Muscle of leg (tissue), 11 donors: ENCODE results near the gene E2F8. TPM values are rescaled to one million over a fixed set of nuclear protein-coding genes. Genes with fewer than 3 reads are reported as not detected.

Experiments used
- DNase-seq: peaks from one replicate; pipeline ENCODE4 v3.0.0; 2013
- H3K27ac ChIP-seq: one replicate; pipeline ENCODE4 v1.5.1; 2013; ENCODE audit warnings: mild to moderate bottlenecking, low read length, control low read depth
- H3K27me3 ChIP-seq: one replicate; pipeline ENCODE4 v1.6.1; 2013; ENCODE audit warnings: low read length; ENCODE audit not compliant: control insufficient read depth, insufficient read depth
- H3K36me3 ChIP-seq: one replicate; pipeline ENCODE4 v1.6.1; 2013; ENCODE audit warnings: low read length; ENCODE audit not compliant: control insufficient read depth, insufficient read depth
- H3K4me1 ChIP-seq: one replicate; pipeline ENCODE4 v1.6.1; 2013; ENCODE audit warnings: low read length; ENCODE audit not compliant: control insufficient read depth, insufficient read depth
- H3K4me3 ChIP-seq: one replicate; pipeline ENCODE4 v1.5.1; 2013; ENCODE audit warnings: low read length, control low read depth
- H3K9me3 ChIP-seq: replicated peaks from 2 replicates; pipeline ENCODE4 v1.6.1; 2013; ENCODE audit warnings: low read depth, low read length; ENCODE audit not compliant: control insufficient read depth
- WGBS: methylation state at CpG from one replicate; pipeline ENCODE4 v1.1.5; 2013; ENCODE audit warnings: missing lambda C conversion rate; ENCODE audit not compliant: insufficient coverage; 5-methylcytosine and 5-hydroxymethylcytosine counted together
- polyA plus RNA-seq, 8 donors: library from polyadenylated mRNA; unstranded; fragments of 120-200 nt; gene quantifications; one replicate each; pipeline versions ENCODE4 v1.2.1 to v1.2.3, GENCODE V29; 2013; ENCODE audit warnings: inconsistent platforms in 1 of 8, low replicate concordance in 1 of 8; ENCODE audit not compliant: insufficient read length in 8 of 8, insufficient read depth in 1 of 8
- total RNA-seq: library from RNA; stranded (reverse); fragments of 120-200 nt; gene quantifications from one replicate; pipeline ENCODE4 v1.2.4, GENCODE V29; 2013

Gene E2F8
- total and polyA plus RNA-seq, 9 donors = 9.0 to 26.5 (median 18.9) TPM

DNA sequence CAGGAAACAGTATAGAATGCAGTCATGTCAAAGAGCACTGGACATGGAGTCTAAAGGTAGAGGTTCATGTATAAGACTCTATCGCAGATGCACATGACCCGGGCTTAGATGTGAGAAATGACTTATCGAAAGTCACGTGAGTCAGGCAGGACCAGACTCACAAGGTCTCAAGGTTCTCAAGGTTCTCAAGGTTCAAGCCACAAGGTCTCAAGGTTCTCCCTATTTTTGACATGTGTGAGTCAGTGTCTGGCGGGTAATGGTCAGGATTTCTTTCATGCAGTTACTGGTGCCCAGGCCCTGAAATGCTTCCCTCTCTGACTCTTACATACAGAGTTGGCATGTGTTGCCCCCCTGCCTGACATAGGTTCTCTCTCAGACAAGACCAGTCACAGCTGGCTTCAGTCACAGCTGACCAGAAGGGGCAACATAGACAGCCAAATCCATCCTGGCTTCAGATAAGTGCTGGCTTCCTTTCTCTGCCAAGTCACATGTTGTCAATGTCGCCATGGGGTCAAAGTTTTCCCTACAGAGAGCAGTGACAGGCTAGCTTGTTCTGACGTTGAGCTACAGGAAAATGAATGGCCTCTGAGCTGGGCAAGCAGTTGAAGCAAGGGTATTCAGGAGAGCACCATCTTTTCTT, 49.1 kb downstream of the E2F8 start:
- Histone ChIP-seq H3K4me1 (peaks cover 22% of the 10 kb centered on the region), H3K4me3 (no peak overlapping the region), H3K27me3 (no peaks in the 10 kb centered on the region), H3K36me3 (peaks cover 16% of the 10 kb centered on the region), H3K27ac (peak overlapping the region; percentile 9), H3K9me3 (no peaks in the 10 kb centered on the region)
- peak; percentile 65 for DNase-seq
- WGBS = 77% methylated on average over 6 of the region's 7 CpGs

DNA sequence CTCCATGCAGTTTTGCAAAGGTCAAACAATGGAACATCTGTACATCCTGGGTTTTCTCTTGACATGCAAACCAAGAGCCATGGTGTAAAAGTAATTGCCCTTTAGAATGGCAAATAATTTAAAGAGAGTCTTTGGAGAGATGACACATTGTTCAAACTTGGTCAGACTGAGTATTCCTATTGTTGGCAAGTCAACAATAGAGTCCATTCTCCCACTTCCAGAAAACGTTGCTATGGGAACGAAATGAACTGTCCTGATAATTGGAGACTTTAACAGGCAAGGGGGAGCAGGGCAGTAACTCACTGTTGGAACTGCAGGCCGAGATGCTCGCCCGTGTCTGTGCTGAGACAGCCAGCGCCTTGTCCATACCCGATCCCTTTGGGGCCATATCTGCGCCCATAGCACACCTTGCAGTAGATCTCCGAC, 52.9 kb downstream of the E2F8 start:
- 70% methylated on average over 9 of the region's 9 CpGs for WGBS
- Histone ChIP-seq H3K27ac (no peak overlapping the region), H3K4me1 (peaks cover 12% of the 10 kb centered on the region), H3K36me3 (peaks cover 33% of the 10 kb centered on the region), H3K4me3 (no peak overlapping the region), H3K27me3 (no peaks in the 10 kb centered on the region), H3K9me3 (no peaks in the 10 kb centered on the region)
- no peak for DNase-seq

GRCh38 chr11:19187114-19187832, 53.5 kb downstream of the E2F8 start:
- 67% methylated on average over 4 of the region's 5 CpGs for WGBS
- H3K4me1 ChIP-seq = peaks cover 11% of the 10 kb centered on the region
- H3K4me3 ChIP-seq = no peak overlapping the region
- no peaks in the 10 kb centered on the region for H3K27me3 ChIP-seq
- no peaks in the 10 kb centered on the region for H3K9me3 ChIP-seq
- peaks cover 32% of the 10 kb centered on the region for H3K36me3 ChIP-seq
- DNase-seq = no peak
- no peak overlapping the region for H3K27ac ChIP-seq

- no peak for DNase-seq
- Histone ChIP-seq H3K27ac (no peak overlapping the region), H3K27me3 (no peaks in the 10 kb centered on the region), H3K9me3 (no peaks in the 10 kb centered on the region), H3K4me1 (no peaks in the 10 kb centered on the region), H3K36me3 (peaks cover 23% of the 10 kb centered on the region), H3K4me3 (no peak overlapping the region)
- WGBS = 56% methylated on average over 4 of the region's 6 CpGs
Observed at GRCh38 chr11:19185516-19186052, 55.2 kb downstream of the E2F8 start.

GRCh38 chr11:19185036-19185435, 55.7 kb downstream of the E2F8 start:
- H3K9me3 ChIP-seq = no peaks in the 10 kb centered on the region
- no peaks in the 10 kb centered on the region for H3K27me3 ChIP-seq
- no peak overlapping the region for H3K27ac ChIP-seq
- no peak for DNase-seq
- H3K36me3 ChIP-seq = peaks cover 22% of the 10 kb centered on the region
- H3K4me1 ChIP-seq = no peaks in the 10 kb centered on the region
- no peak overlapping the region for H3K4me3 ChIP-seq
- 60% methylated on average over 1 of the region's 2 CpGs for WGBS

DNA sequence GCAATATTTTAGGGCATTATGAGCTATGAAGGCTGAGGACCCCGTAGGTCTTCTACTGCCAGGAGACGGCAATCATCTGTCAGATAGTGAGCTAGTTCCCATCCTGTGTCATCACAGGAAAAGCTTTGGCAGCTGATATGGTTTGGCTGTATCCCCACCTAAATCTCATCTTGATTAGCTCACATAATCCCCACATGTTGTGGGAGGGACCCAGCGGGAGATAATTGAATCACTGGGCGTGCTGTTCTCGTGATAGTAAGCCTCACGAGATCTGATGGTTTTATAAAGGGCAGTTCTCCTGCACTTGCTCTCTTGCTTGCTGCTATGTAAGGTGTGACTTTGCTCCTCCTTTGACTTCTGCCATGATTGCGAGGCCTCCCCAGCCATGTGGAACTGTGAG, 57.1 kb downstream of the E2F8 start:
- peak; percentile 27 for DNase-seq
- Histone ChIP-seq H3K27ac (no peak overlapping the region), H3K36me3 (peaks cover 25% of the 10 kb centered on the region), H3K4me1 (no peaks in the 10 kb centered on the region), H3K27me3 (no peaks in the 10 kb centered on the region), H3K9me3 (no peaks in the 10 kb centered on the region), H3K4me3 (no peak overlapping the region)
- WGBS = 60% methylated on average over 1 of the region's 7 CpGs

DNA sequence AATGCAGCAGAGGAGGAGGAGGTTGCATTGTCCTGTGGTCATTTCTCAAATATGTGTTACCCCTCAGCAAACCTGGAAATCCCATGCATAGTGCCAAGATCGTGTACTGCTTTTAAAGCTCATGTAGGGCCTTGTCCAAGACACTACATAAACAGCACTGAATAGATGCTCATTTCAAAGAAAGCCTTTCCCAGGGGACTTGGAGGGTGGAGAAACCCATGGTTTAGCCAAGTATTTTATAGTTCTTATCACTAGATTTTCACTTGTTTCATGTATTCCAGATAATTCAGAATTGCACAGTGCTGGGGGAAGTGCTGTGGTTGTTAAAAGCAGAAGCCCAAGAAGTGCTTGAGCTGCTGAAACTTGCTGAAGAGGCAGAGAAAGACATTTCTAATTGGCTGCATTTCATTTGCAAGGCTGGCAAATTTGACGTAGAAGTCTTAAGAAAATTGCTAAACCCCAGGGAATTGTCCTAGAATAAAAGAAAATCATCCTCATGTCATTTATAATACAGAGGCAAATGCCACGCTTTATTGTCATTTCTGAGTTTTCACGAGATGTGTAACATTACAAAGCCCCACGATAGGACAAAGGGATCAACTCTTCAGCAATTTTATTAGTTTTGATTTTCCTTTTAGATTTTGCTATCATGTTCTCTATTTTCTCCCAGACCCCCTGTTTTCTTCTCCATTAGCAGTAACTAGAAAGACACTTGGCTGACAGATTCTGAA, 59.0 kb downstream of the E2F8 start:
- no peaks in the 10 kb centered on the region for H3K4me1 ChIP-seq
- peak; percentile 47 for DNase-seq
- peaks cover 25% of the 10 kb centered on the region for H3K36me3 ChIP-seq
- no peaks in the 10 kb centered on the region for H3K27me3 ChIP-seq
- WGBS = 100% methylated on average over 2 of the region's 5 CpGs
- no peaks in the 10 kb centered on the region for H3K9me3 ChIP-seq
- H3K4me3 ChIP-seq = no peak overlapping the region
- H3K27ac ChIP-seq = no peak overlapping the region

- Histone ChIP-seq H3K27ac (no peak overlapping the region), H3K9me3 (no peaks in the 10 kb centered on the region)
- WGBS = no CpG with 5 or more reads among the region's 2 CpGs
Observed at GRCh38 chr11:19176629-19177186, 64.0 kb downstream of the E2F8 start.

More at GRCh38 chr11:19176629-19177186, 64.0 kb downstream of the E2F8 start:
- DNase-seq = no peak
- no peaks in the 10 kb centered on the region for H3K27me3 ChIP-seq
- no peak overlapping the region for H3K4me3 ChIP-seq
- H3K4me1 ChIP-seq = no peaks in the 10 kb centered on the region
- peaks cover 24% of the 10 kb centered on the region for H3K36me3 ChIP-seq
